Right lobe of liver (tissue), 4 donors: ENCODE results near the gene ZBED5.

ENCODE experiments used
- POLR2A ChIP-seq: fragments of 450-650 bp; IDR thresholded peaks from one replicate; pipeline ENCODE4 v1.6.1; 2017; ENCODE audit warnings: antibody characterized with exemption, mild to moderate bottlenecking
- TF ChIP-seq, protein P1 (sequence below), 4 donors: fragments of 200-600 bp in 3 of 4; fragments of 450-650 bp in 1 of 4; IDR thresholded peaks; one replicate each; pipeline versions ENCODE4 v1.5.1 to v1.8.0; 2016 to 2022; ENCODE audit warnings: antibody characterized with exemption in 4 of 4, mild to moderate bottlenecking in 2 of 4
- donor health status: DM: no; HTN: no; CAD: no.
- donor health status: DM: no; HTN: no; CAD: no.
- donor health status: DM: no; HTN: yes; CAD: no.

DNA sequence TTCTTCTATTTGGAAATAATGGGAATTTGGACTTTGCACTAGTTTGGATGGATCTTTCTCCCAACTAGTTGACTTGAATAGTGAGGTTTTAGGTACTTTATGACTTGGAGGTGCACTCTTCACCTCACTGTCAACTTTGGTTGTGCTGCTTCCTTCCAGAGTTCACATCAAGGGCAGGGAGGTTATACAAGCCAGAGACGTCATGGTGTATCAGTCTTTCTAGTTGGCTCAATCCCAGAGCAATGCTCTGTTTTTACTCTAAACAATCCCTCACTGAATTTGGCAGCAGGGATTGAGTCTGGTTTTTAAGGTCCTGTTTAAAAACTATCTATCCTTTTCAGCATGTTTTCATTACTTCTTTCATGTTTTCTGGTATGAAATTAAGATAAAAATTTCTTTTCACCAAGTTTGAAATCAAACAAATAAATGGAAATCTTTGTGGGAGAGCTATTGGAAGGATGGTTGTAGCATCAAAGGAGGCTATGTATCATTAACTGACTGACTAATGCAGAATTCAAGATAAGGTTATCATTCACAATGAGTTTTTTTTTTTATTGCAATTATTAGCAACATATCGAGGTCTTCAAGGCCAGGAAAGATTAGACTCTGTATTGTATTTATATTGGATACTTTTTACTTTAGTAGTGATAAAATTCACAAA, 28.0 kb upstream of the ZBED5 start:
- TF ChIP-seq, protein P1, sequence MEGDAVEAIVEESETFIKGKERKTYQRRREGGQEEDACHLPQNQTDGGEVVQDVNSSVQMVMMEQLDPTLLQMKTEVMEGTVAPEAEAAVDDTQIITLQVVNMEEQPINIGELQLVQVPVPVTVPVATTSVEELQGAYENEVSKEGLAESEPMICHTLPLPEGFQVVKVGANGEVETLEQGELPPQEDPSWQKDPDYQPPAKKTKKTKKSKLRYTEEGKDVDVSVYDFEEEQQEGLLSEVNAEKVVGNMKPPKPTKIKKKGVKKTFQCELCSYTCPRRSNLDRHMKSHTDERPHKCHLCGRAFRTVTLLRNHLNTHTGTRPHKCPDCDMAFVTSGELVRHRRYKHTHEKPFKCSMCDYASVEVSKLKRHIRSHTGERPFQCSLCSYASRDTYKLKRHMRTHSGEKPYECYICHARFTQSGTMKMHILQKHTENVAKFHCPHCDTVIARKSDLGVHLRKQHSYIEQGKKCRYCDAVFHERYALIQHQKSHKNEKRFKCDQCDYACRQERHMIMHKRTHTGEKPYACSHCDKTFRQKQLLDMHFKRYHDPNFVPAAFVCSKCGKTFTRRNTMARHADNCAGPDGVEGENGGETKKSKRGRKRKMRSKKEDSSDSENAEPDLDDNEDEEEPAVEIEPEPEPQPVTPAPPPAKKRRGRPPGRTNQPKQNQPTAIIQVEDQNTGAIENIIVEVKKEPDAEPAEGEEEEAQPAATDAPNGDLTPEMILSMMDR (IDR thresholded peaks at IDR 0.05) = no peak
- no peak for TF ChIP-seq POLR2A
